Kidney capillary endothelial cell (primary cell): ENCODE measurements around the gene ADAMTSL3.

Source experiments
- DNase-seq: peaks from one replicate; pipeline ENCODE4 v3.0.0-alpha.2; 2018; ENCODE audit warnings: low spot score

ADAMTSL3 gene

DNA sequence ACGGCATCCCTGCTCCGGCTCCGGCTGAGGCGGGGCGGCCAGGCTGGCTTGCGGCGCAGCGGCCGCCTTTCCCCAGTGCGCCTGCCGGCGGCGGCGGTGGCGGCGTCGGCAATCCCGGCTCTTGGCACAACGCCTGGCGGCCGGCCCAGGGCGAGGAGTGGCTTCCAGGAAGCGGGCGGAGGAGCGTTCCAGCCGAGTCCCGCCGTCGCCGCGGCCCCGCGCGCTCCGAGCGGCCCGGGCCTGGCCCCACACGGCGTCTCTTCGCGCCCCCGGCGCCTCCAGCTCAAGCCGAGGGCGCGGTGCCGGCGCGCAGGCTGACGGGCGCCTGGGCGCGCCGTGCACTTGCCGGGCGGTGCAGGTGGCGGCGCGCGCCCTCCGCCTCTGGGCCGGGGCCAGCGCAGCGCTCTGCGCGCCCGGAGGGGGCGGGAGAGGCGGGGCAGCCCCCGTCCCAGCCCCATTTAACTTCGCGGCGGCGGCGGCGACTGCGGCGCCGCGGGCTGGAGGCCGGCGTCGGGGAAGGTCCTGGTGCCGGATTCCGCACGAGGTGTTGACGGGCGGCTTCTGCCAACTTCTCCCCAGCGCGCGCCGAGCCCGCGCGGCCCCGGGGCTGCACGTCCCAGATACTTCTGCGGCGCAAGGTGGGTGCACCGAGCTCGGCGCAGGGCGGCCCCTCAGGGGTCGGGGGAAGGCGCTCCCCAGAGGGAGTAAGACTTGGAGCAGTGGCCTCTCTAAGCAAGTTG is at the start of gene ADAMTSL3:
TSS of gene ADAMTSL3 (plus strand) at position 485 of the 740 bp plus-strand sequence. CDS start 1,639 bp downstream, outside the sequence.
- DNase-seq, result peak; percentile 48

DNA sequence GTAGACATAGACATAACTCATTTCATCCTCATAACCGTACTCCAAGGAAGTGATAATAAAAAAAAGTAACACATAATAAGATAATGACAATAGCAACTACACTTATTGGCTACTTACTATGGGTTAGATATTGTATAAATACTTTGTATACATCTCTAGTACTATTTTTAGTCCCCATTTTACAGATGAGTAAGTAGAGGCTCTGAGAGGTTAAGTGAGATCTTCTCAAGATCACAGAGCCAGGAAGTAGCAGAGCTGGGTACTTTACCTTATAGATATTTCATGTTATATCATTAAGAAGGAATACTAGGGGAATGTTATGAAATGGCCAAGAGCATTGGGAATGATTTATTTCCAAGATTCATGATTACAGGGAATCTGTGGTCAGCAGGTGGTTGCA is 49.4 kb upstream of the ADAMTSL3 start:
- DNase-seq, result no peak

GRCh38 chr15:83605111-83605945 is 48.6 kb upstream of the ADAMTSL3 start:
- no peak for DNase-seq

DNA sequence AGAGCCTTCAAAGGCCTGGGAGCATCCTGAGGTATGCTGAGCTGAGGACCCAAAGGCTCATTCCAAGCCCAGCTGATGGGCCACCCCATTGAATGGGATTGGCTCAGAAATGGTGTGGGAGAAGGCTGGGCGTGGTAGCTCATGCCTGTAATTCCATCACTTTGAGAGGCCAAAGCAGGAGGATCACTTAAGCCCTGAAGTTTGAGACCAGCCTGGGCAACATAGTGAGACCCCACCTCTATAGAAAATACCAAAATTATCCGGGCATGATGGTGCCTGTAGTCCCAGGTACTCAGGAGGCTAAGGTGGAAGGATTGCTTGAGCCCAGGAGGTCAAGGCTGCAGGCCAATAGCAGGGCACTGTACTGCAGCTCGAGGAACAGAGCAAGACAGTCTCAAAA is 43.8 kb upstream of the ADAMTSL3 start:
- no peak for DNase-seq

DNA sequence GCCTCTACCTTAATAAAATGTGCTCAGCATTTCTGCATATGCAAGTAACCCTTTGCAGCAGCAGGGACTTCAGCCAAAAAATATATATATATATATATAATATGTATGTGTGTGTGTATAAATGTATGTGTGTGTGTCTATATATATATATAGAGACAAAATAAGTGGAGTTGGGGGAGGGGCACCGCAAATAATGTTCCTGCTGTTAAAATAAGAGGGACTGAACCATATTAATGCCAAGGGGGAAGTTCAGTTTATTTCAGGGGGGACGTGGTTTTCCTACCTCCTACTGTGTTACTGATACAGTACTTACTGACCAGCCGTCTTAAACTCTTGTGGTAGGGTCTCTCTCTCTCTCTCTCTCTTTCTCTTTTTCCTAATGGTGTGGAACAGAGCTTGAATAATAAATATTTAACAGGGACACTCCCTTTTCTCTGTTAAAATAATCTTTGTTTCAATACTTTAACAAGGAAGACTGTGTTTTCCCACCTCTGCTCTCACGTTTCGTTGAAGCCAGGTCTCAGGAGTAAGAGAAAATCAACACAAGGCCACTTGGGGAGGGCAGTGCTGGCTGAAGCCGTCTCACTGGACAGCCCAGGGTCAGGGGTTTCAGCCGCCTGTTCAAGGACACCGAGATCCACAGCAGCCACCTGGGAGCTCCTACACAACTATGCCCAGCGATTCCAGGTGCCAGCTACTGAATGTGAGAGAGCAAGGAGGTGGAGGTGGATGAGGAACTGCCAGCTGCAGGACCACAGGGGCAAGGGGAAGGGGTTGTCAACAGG is 42.8 kb upstream of the ADAMTSL3 start:
- DNase-seq, result no peak

- DNase-seq, result no peak
Observed at GRCh38 chr15:83612226-83612625, 41.7 kb upstream of the ADAMTSL3 start.

GRCh38 chr15:83612898-83613635 is 40.9 kb upstream of the ADAMTSL3 start:
- DNase-seq, result no peak

GRCh38 chr15:83613714-83614113 is 40.2 kb upstream of the ADAMTSL3 start:
- no peak for DNase-seq

GRCh38 chr15:83616840-83617239 is 37.1 kb upstream of the ADAMTSL3 start:
- DNase-seq, result no peak

- peak; percentile 3 for DNase-seq
Observed at GRCh38 chr15:83626171-83626802, 27.6 kb upstream of the ADAMTSL3 start.

GRCh38 chr15:83631534-83631933 is 22.4 kb upstream of the ADAMTSL3 start:
- DNase-seq, result no peak

DNA sequence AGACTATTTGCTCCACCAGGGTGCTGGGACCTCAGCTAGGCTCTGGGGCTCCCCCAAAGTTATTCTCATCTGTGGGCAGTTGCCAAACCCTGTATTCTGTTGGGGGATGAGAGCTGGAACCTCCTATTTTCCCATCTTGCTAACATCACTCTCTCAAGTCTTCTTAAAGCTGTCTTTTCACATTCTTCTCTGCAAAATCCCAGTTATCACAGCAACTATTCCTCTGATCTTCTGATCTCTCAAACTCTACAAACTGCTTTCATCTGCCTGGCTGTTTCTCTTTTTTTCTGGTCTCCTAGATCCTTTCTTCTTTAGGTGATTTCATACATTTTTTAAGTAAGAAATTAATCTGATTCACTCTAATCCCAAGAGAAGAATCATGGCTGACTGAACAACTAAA is 10.7 kb upstream of the ADAMTSL3 start:
- no peak for DNase-seq

GRCh38 chr15:83644439-83644838 is 9.5 kb upstream of the ADAMTSL3 start:
- no peak for DNase-seq

DNA sequence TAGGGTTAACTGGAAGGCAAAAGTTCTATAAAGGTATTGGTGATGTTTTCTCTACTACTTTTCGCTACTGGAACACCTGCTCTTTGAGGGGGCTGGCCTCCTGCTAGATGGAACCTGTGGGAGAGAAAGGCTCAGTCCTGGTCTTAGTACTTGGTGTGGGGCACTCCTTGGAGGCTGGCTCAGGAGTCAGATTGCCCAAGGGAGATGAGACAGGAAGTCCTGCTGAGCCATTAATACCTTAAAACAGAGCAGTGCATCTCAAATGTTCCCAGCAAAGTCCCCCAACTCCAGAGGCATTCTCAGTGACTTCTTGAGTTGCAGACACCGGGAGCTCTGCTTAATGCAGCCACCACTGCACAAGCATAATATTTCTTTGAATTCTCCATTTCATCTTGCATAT is 3.1 kb upstream of the ADAMTSL3 start:
- no peak for DNase-seq

- DNase-seq, result no peak
Observed at GRCh38 chr15:83651541-83651940, 2.4 kb upstream of the ADAMTSL3 start.

DNA sequence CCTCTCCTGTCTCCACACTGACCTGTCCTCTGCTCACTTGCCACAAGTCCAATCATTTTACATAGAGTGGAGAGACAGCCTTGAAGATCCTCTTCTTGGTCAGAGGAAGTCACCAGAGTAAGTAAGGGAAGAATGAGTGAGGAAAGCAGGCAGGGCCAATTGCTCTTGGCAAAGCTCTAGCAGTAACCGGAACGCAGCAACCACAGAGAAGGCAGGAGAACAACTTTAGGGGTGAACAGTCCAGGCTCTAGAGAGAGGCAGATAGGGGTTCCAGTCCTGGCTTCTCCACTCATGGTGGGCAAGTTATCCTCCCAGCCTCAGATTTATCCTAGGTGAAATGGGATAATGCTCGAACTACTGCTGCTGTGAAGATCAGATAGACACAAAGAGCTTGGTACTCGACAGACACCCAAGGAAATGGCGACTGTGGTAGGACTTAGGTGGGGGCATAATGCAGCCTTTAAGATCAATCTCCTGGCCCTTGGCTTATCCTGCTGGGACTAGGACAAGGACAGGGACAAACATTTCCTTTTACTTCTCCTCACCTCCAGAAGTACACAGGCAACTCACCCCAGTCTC is 1.2 kb upstream of the ADAMTSL3 start:
- DNase-seq, result no peak

DNA sequence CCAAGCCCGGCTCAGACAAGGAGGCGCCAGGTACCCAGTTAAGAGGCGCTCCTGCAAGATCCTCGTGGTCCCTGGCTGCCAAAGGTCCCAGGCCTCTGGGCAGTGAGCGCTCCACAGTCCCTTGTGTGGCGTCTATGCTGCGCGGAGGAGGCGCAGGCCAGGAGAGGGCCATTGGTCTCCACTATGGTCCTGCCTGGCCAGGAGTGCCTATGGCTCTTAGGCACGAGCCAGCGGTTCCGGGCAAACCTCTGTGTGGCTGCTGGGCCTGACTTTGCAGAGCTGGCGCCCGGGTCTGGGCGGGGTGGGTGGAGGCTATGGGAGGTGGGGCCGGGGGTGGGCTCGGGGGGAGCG is 660 bp upstream of the ADAMTSL3 start:
- no peak for DNase-seq

GRCh38 chr15:83654379-83655236 is 685 bp downstream of the ADAMTSL3 start:
- DNase-seq, result no peak

DNA sequence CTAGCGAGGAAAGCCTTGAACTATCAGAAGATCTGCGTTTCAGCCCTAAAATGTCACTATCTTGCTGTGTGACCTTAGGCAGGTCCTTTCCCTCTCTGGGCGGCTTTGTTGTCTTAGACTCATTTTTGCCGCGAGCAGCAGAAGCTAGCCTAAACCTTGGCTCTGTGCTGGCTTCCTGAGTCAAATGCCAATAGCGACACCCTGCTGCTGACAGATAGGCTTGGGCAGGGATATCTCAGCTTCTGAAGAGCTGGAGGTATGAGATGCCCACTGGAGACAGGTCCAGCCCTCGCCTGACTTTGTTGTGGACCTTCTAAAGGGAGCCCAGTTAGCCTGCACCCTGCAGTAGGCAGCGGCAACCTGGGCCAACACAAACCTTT is 1.3 kb downstream of the ADAMTSL3 start:
- DNase-seq, result no peak

DNA sequence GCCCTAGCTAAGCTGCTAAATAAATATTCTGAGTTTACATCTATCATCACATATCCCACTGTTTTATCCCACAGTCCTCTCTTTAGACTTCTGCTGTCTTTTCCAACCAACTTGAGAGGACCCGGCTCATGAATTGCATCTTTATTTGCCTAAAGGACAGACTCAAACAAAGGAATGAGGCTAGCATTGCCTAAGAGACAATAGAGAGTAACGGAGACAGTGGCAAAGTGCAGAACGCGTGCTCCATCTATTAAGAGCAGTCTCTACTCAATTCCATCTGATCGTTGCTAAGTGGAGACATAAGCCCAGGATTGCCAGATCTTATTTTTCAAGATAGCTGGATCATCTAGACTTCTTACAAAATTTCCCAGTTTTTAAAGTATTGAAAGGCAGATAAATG is 2.3 kb downstream of the ADAMTSL3 start:
- DNase-seq, result no peak
